ENCODE data around the gene RPL31.

GRCh38 chr2:100969998-100970397 is 32.1 kb upstream of the RPL31 start:
- TF ChIP-seq CTCF (IDR thresholded peaks at IDR 0.05) (no peak), POLR2A (IDR thresholded peaks at IDR 0.05) (no peak)

Data from transverse colon (tissue), 3 donors.